GM21423 (cell line): Measurements from ENCODE around the gene RHOBTB3.
A peak's percentile ranks its signal among the peaks of the same experiment; 100 is the strongest.
"Not testable (repeated sequence)": the region's sequence is repeated elsewhere in the genome, so short reads cannot be mapped to it uniquely, and the experiment has no call there.

Source experiments
- ATAC-seq: cut with Tn5 transposase; IDR thresholded peaks from one replicate; pipeline ENCODE4 v1.9.1; 2021; ENCODE audit warnings: mild to moderate bottlenecking, moderate library complexity; ENCODE audit not compliant: unreplicated experiment

Gene RHOBTB3

DNA sequence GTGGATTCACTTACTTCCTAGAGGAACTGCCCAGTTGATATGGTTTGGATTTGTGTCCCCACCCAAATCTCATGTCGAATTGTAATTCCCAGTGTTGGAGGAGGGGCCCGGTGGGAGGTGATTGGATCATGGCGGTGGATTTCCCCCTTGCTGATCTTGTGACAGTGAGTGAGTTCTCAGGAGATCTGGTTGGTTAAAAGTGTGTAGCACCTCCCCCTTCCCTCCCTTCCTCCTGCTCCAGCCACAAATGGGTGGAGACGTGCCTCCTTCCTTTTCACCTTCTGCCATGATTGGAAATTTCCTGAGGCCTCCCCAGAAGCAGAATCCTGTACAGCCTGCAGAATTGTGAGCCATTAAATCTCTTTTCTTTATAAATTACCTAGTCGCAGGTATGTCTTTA lies 17.9 kb upstream of the RHOBTB3 start:
- not testable (repeated sequence) for ATAC-seq

DNA sequence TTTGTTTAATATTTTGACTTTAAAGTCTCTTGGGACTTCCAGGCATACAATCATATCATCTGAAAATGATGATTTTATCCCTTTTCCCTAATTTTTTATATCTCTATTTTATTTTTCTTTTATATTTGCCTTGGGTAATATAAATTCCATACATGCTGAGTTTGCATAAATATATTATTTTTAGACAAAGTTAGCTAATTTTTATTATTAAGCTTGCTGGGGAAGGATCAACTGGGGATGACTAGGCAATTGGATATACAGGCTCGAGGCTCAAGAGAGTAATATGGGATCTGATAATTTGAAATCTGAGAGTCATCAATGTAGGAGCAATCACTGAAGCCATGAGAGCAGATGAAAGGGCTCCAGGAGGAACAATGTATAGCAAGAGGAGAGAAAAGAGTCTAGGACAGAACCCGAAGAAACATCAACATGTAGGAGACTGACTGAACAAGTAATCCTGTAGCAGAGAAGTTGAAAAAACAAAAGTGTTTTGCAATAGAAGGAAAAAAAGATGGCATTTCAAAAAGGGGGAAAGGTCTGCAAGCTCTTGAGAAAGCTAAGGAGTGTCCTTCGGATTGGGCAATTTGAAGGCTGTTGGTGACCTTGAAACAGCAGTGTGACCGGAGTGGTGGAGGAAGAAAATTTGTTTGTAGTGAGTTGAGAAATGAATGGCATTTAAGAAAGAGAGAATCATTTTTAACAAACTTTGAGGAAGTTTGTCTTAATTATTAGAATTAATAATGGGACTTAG lies 17.0 kb upstream of the RHOBTB3 start:
- ATAC-seq, result no peak

DNA sequence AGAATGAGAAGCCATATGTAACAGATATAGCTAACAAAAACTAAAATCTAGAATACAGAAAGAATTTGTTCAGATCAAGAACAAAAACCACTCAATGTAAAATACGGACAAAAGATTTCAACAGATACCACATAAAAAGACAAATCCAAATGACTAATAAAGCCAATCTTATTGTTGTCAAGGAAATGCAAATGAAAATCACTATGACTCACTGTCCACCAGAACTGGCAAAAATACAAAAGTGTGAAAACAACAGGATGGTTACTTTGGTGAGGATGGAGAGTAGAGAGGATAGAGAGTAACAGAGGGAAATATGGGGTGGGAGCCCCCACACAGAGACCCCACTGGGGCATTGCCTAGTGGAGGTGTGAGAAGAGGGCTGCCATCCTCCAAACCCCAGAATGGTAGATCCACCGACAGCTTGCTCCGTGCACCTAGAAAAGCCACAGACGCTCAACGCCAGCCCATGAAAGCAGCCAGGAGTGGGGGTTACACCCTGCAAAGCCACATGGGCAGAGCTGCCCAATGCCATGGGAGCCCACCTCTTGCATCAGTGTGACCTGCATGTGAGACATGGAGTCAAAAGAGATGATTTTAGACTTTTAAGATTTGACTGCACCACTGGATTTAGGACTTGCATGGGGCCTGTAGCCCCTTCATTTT lies 15.2 kb upstream of the RHOBTB3 start:
- no peak for ATAC-seq

DNA sequence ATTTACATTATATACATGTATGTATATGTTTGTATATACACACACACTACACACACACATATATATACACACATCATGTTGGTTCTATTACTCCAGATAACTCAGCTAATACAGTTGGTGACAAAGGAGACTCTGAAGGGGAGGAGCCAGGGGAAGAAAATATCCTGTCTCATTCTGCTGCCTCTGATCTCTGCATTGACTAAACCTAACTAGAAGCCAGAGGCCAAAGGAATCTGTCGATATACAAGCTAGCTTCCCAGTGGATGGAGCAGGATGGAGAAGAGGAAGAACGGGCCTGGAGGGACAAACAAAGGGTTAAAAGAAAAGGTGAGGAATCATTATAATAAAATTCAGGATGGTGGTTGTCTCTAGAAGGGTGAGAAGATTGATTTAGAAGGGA lies 13.7 kb upstream of the RHOBTB3 start:
- no peak for ATAC-seq

GRCh38 chr5:95718203-95718602 lies 12.9 kb upstream of the RHOBTB3 start:
- peak; percentile 89 for ATAC-seq

DNA sequence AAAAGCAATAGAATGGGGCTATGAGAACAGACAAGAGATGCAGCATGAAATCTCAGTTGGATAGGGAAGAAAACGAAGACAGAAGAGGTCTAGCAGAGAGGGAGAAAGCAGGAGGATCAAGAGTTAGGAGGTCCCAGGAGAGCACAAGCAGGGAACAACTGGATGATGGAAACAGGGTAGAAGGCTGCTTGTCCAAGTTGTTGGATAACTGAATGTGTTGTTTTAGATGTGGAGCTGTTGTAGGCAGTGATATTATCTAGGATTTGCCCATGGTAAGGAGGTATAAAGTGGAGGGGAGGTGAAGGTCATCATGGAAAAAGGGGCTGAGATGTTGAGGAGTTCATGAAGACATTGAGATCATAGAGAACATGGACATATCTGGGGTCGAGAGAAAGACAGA lies 12.4 kb upstream of the RHOBTB3 start:
- ATAC-seq, result no peak

DNA sequence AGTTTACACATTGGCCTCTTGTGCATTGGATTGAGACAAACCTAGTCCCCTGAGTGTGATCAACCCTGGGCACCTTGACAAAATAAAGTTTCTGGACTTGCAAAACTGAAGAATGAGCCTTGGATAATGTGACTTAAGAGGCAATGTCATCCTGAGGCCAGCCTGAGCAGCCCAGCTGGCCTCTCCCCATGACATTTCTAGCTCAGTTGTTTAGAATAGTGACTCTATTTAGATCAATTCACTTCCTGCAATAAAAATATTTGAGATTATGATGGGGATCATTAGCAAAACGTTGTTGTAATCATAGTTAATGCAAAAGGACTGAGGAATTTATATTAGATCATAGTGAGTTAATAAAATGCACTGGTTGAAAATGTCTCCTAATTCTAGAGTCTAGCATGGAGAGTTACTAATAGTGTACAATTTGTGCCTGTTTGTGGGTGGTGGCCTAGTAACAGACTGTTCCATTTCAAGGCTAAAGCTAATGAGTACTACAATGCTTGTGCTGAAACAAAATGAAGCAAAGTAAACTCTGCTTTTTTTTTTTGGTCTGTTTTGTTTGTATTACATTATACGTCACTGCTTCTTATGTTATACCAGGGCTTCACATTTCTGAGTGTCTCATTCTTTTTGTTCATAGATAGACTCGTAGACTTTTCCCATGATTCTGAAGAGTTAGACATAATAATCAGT lies 10.9 kb upstream of the RHOBTB3 start:
- ATAC-seq, result no peak

DNA sequence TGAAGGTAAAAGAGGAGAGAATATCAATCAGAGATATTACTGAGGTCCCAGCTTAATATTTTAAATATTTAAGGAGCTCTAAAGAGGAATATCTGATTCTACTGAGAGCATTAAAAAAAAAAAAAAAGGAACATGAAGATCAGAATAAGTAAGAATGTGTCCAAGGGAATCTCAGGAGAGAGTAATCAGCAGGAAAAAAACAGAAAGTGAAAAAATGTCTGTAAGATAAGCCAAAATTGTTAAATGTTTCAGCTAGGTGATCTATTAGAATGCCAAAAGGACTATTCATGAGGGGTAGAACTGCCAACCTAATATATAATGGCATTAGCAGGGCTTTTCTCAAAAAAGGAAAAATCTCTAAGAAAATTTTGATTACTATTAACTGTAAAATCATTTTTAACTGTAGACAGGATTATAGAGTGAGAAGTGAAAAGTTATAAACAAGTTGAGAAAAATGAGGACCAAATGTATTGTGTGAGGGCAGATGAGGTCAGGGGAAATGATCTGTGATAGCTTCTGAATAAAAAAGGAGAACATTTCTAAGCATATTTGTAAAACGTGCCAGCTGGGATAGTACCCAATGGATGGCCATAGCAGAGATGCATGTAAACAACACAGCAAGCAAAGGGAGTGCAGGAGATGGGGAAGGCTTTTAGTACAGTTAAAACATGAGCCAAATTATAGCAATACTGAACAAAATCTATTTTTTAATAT lies 9.4 kb upstream of the RHOBTB3 start:
- ATAC-seq, result no peak

DNA sequence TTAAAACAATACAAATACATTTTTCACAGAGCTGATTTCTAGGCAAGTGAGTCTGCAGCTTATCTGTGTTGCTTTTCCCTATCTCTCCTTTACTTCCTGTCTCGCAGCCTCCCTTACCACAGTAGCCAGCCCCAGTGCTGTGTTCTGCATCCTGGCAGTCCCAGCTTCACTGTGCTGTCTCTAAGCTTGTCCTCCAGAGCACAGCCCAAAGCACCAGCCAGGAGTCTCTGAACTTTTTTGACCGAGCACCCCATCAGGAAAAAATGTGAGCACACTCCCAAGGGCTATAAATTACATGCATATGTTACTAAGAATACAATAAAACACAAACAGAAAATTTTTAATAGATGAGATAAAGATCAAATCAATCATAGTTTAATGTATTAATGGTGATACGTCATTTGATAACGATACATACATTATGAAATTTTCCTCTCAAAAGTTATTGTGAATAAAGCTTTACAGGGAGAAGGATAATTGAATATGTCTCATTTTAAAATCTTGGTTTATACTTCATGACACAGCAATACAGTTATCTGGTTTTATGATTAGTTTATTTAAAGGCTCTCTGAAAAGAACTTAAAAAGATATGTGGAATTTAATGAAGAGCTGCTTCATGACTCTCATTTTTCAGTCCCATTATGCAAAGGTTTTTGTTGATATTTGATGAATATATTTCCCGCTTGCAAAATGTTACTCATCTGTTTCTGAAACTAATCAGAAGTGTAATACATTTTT lies 7.3 kb upstream of the RHOBTB3 start:
- no peak for ATAC-seq

GRCh38 chr5:95725071-95725820 lies 5.9 kb upstream of the RHOBTB3 start:
- ATAC-seq, result no peak

- ATAC-seq, result no peak
Measured at GRCh38 chr5:95725937-95726810, 5.0 kb upstream of the RHOBTB3 start.

GRCh38 chr5:95726811-95727763 lies 4.0 kb upstream of the RHOBTB3 start:
- ATAC-seq, result no peak

GRCh38 chr5:95727764-95728191 lies 3.4 kb upstream of the RHOBTB3 start:
- ATAC-seq, result no peak

GRCh38 chr5:95728494-95729114 lies 2.5 kb upstream of the RHOBTB3 start:
- ATAC-seq, result no peak

DNA sequence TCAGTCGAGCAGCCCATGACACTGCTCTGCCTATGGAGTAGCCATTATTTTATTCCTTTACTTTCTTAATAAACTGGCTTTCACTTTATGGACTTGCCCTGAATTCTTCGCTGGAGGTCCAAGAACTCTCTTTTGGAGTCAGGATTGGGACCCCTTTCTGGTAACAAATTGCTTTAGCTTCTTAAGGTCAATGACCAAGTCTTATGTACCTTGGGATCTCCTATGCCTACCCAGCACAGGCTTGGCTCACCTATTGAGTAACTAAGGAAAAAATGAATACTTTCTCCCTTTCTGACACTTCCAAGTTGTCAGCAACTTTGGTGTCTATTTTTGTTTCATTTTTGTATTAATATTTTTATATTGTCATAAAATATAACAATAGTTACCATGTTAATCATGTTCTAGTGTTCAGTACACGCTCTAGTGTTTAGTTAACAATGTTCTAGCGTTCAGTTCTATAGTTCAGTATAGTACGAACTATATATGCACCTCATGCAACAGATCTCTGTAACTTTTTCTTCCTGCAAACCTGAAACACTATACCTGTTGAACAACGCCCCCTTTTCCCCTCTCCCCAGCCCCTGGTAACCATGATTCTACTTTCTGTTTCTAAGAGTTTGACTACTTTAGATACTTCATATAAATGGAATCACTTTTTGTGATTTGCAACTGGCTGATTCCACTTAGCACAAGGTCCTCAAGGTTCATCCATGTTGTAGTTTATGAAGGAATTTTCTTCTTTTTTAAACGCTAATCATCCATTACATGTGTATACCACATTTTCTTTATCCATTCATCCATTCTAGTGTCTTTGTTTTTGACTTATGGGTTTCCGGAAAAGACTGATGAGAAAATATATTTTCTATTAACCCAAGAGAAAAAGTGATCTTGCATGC lies 1.8 kb upstream of the RHOBTB3 start:
- no peak for ATAC-seq

DNA sequence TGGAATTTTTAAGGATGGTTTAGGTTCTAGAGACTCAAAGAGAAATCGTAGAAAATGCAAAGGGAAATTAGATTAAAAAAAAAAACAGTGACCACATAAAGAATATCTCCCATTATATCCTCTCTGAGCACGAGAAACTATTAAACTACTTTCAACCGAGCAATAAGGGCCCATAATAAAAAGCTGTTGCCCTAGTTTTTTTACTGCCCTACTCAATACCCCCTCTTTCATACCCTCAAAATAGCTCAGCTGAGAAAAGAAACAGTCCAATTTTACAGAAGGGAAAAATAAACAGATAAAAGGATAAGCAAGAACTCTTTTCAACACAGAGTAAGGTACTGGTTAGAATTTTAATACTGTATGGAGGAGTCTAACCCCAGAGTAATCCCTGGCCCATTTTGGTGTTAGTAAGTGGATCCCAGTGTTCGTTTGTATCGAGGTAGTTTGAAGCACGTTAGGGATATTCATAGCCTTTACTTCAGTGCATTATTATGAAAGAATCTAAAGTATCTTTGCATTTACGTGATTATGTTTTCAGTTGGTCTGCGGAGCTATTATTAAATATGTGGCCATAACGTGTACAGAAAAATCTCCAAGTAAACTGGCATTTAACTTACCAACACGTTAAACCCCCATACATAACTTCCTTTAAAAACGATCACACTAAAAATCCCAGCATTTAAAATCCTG lies 980 bp upstream of the RHOBTB3 start:
- no peak for ATAC-seq
